GM21717 (cell line): ENCODE measurements around the gene DLG2.

ENCODE experiments used
- ATAC-seq: cut with Tn5 transposase; IDR thresholded peaks from one replicate; pipeline ENCODE4 v1.9.1; 2021; ENCODE audit warnings: mild to moderate bottlenecking, moderate library complexity; ENCODE audit not compliant: unreplicated experiment

The DLG2 gene

DNA sequence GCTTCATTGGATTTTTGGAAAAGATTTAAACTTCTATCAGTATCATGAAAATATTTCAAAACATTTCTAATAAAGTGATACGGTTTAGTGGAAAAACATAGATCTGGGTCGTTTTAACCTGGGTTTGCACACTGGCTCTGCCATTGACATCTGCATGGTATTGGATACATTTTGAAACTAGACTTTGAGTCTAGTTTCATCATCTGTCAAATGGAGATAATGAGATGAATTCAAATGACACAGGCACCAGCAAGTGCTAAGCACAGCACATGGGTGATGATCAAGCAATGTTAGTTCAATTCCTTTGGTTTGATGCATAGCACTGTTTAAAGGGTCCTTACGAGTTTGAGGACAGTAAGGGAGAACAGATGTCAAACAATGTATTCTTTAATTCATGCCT, 1522.0 kb downstream of the DLG2 start:
- ATAC-seq = no peak

DNA sequence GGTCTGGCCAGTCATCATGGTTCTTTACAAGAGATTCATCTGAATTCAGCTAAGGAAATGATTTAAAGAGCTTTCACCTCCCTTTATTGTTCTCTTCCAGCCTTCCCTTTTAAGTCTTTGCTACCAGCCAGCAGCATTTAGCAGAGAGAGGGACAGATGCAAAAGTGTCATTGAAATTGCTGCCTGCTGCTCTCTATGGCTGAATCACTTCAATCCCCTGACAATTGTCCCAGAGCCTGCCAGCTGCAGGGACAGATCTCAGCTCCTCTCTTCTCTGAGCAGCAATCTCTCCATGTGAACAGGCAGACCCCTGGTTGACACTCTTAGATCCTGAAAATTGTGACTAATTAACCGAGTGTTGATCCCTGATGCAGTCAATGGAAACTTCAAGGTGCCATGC, 1524.0 kb downstream of the DLG2 start:
- ATAC-seq = no peak

DNA sequence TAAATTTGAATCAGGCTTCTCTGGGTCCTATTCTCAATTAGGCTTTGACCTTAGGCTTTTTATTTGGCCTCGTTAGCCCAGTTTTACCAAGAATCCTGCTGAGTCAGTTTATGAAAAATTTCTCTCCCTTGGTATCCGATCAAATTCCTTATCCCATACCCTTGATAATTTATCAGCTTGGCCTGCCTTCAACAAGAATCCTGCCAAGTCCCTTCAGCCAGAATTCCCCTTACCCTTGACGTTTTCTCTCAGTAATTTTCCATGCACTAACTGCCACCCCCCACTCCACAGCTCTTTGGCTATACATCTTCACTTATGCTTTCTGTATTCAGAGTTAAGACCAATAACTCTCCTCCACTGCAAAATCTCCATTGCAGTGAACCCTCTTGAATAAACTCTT, 1530.0 kb downstream of the DLG2 start:
- no peak for ATAC-seq

DNA sequence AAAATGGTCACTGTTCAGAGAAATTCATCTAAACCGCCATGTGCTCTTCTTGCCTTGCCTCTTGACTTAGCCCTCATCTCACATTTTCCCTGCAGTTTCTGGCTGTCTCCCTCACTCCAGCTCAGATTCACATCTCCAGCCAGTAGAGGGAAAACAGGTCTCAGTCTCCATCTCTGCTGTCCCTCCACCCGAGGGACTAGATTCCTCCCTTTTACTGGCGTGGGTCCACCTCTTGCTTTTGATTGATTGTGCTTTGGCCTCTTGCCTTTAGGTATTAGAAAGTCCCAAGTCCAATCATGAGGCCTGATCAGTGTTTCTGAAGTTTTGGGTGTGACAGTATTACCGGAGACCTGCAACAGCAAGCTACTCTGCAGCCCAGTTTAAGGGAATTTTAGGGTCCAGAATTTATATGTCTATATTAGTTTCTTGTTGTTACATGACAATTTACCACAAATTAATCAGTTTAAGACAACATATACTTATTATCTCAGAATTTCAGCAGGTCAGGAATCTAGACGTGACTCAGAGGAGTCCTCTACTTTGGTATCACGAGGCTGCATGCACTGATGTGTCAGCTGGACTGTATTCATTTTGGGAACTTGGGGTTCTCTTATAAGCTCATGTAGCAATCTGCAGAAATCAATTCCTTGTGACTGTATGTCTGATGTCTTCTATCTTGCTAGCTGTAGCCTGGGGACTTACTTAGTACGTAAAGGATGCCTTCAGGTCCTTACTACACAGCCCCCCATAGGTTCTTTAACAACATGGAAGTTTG, 1535.7 kb downstream of the DLG2 start:
- ATAC-seq = no peak

DNA sequence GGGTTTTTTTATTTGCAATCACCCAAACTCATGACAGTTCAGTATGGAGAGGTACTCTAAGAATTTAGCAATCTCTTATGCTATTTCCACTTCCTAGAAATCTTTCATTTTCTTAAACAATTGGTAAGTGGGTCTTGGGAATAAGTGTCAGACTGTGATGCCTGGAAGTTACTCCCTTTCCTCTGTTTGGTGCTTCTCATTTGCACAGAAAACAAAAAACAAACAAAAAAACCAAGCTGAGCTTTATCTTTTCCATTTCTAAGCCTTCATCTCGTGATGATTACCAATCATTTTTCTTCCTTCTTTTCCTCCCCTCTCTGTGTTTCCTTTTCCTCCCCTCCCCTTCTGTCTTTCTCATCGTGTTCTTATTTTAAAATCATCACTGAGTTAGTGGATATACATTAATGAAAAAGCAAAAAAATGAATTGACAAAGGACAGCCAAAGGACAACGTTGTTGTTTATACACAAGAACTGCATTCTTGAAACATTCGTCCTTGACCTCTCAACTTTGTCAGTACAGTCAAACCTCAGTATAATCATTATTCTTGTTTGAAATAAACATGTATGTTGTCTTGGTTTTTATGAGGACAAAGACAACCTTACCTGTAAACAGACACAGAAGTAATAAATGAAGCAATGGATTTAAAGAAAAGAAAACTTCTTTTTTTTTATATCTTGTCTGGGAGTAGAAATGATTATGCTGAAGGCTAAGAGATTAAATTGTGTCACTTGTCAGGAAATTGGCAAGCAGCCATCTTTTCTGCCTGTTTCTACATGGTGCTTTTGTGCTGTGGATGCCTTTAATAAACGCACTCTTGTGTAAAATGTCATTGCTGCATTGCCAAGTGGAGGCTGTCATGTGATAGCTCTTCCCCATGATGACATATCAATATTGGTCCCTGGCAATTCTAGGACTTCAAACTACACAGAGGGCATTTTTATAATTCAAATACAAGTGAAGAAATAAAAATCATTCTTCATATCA, 1537.8 kb downstream of the DLG2 start:
- no peak for ATAC-seq

- no peak for ATAC-seq
These were observed 1555.3 kb downstream of the DLG2 start for GRCh38 chr11:84071851-84072250.

DNA sequence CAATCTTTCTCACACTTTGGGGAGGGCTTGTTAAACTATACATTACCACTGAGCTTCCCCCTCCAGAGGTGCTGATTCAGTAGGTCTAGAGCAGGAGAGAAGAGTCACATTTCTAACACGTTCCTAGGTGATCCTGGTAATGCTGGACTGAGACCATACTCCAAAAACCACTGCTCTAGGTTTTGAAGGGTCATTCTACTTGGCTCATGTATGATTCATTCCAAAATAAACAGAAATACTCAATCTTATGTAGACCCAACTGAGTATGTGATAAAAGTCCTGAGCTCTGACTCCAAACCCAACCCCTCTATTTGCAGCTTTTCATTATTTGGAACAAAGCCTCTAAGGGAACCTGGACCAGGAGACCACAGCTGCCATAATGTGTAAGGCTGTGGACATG, 1558.1 kb downstream of the DLG2 start:
- ATAC-seq = no peak

DNA sequence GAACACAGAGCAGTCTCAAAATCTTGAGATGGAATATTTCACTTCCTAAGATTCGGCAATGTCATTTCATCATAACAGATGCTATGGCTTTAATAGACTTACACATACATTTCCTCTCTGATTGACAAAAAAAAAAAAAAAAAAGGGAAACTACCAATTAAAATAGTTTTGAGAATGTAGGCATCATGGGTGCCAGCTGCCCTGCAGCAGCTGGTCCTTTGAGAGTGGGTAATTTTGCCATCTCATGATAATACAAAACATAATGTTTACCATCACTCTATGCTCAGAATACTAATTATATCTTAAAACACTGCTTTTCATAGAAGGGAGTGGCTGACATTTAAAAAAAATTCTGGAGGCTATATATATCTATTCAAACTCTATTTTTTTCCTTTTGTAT, 1565.4 kb downstream of the DLG2 start:
- no peak for ATAC-seq

GRCh38 chr11:84056653-84057376, 1570.3 kb downstream of the DLG2 start:
- no peak for ATAC-seq

DNA sequence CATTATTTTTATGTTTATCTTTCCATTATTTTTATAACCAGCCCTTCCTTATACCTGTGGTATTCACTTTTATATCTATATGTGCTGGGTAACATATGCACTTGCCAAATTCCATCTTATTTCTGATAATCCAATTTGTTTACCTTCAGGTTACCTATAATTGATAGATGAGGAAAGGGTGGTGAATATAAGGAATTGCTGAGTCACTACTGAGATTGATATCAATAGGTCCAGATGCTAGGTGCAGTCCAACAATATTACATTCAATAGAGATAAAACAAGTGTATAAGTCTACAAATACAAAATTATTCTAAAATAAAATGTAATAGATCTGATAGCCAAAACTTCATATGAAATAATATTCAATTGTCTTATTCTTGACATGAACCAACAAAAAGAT, 1582.0 kb downstream of the DLG2 start:
- no peak for ATAC-seq

DNA sequence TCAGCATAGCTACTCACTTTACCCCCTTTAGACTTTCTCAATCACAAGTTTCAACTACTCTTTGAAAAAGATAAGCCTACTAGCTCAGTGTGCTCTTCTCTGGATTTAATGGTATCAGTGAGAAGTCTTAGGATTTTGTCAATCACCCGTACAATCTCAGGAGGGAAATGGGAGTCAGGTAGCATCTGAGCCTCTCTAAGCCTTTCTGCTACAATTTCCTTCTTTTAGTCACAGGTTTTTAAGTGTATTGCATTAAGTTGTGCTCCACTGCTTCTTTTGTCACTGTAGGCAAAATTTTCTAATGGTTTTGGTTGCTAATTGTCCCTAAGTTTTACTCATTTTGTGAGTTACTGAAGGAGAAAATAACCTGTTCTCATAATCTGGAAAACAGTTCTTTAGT, 1582.4 kb downstream of the DLG2 start:
- no peak for ATAC-seq

DNA sequence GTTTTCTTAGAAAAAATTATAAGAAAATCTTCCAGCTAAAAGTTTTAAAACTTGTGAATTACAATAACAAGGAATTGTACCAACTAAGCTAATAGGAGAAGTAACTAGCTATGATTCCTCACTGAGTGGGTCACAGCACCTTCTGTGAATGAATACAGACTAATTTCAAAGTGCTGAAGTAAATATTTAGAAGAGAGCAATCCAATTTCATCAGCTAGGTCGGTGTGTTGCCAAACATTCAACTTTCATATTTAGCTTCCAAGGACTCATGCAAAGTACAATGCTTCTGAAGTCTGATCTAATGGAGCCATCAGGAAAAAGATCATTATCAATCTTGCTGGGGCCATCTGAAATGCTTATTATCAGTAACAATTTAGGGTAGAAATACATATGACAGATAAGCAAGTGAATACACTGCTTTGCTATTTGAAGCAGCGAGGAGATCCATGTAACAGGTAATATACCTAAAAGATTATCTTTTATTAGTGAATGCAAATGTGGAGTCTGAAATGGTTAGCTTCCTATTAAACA, 1590.4 kb downstream of the DLG2 start:
- ATAC-seq = no peak

DNA sequence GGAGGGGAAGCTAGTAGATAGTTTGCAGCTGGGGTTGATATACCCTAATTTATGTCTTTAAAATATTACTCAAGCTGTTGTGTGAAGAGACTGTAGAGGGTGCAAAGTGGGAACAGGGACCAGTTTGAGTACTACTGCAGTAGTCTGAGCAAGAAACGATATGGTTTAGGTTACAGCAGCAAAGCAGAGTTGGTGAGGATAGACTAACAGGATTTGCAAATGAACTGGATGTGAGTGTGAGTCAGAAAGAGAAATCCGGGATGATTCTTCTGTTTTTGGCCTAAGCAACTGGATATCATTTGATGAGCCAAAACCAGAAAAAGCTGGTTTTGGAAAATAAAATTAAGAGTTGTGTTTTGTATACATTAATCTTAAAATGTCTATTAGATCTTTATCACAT, 1591.5 kb downstream of the DLG2 start:
- ATAC-seq = no peak

GRCh38 chr11:84034484-84034883, 1592.7 kb downstream of the DLG2 start:
- no peak for ATAC-seq

DNA sequence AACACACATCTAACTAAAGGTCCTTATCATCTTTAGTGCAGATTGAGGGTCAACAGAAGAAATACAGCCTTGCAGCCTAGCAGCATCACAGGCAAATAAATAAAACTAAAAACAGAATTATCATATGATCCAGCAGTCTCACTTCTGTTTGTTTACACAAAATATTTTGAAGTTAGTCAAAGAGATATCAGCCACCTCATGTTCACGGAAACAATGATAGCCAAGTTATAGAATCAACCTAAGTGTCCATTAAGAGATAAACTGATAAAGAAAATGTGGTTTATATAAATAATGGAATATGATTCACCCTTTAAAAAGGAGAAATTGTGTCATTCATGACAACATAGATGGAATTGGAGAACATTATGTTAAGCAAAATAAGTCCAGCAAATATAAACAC, 1602.9 kb downstream of the DLG2 start:
- no peak for ATAC-seq

DNA sequence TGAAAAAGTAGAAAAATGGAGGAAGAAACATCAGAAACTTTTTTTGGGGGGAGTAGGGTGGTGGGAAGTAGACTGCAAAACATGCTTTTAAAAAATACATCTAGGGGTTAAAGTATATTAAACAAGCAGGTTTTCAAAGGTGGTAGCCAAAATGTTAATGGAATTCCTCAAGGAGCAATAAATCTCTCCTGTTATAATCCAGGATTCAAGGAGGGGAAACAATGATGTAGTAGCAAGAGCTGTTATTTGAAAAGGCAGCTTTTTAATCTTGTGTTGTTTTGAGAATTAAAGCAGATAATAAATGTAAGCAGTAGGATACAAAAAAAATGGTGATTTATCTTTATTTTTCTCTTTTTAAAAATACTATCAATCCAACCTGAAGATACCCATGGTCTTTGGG, 1604.4 kb downstream of the DLG2 start:
- ATAC-seq = no peak

DNA sequence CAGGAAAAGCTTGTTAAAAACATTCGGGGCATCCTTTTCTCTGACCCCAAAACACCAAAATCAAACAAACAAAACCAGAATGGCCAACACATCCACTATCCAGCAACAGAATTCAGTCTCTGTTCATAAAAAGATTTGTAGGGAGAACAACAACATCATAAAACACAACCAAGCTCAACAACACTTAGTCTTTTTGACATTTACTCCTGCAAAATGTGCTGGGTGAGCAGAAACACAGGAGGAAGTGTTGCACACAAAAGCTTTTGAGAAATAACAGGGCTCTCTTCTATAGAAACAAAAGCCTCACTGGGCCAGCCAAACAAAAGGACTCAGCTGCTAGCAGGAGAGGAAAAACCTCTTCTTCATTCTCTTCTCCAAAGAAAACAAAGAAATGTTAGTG, 1604.9 kb downstream of the DLG2 start:
- no peak for ATAC-seq

- ATAC-seq = no peak
These were observed 1605.9 kb downstream of the DLG2 start for GRCh38 chr11:84021291-84021690.

- no peak for ATAC-seq
These were observed 1607.5 kb downstream of the DLG2 start for GRCh38 chr11:84019571-84020194.

DNA sequence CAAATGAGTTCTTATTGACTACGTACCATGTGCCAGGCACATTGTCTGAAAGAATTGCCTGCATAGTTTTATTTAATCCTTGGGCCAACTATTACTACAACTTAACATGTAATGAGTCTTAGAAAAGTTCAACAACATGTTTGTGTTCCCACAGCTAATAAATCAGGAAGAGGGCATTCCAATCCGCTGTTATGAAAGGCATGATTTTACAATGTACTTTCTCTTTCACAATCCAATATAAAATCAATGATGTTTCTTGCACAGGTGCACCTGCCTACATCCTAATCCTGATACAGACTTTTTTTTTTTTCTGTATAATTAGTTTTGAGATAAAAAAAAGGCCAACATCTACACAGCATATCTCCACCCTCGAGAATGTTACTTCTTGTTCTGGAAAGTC, 1612.6 kb downstream of the DLG2 start:
- ATAC-seq = no peak
